ENCODE results near the gene SSBP2. TPM values are rescaled to one million over a fixed set of nuclear protein-coding genes. Genes with fewer than 3 reads are reported as not detected.
"Not testable (repeated sequence)": the region's sequence is repeated elsewhere in the genome, so short reads cannot be mapped to it uniquely, and the experiment has no call there.

Gene SSBP2
- total RNA-seq, 1 donor from 2014 or later: 42.5 TPM

DNA sequence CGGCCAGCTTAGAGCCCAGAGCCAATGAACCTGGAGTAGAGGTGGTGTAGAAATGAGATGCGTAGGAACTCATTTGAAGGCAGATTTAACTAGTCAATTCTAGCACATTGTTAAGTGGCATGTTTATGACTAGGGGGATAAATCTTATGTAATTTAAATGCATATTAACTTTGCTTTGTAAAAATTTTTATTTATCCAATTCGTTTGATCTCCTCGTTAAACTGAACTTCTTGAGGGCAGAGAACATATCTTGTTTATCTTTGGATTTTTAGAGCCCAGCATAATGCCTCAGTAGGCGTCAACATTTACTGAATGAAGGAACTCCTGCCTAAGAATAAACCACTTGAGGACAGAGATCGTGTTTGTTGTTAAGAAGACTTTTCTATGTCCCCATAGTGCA, 315.9 kb downstream of the SSBP2 start:
- no peak for DNase-seq (ENCODE audit: low read depth)

DNA sequence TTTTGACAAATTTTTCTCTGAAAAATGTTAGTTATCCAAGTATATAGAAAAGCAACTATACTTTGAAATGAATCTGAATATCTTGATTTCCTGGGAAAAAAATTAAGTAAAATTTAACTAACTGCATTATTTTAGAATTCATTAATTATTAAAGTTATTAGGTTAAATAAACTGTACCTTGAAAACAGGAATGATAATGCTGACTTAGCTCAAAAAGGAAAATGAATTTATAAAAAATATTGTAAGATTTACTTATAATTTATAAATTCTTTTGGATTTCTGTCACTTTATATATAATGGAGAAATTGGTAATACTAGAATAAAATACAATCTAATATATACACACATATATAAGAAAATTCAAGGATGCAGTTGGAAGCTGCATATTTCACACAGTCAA, 320.9 kb downstream of the SSBP2 start:
- DNase-seq (ENCODE audit: low read depth): no peak

DNA sequence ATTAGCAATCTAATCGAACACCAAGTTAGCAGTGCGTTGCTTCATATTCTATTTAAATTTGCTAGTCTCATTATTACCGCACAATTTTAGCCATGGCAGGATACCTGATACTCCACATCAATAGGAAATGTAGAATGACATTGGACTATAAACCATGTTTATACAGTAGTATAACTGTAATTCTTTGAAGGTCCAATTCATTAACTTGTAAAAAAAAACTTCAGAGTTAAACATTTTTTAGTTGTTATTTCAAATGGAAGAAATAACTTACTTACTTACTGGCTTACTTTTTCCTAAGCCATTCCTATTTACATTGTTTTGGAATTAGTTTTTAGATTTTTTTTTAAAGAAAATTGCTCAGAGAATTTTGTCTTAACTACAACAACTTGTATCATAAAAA, 321.5 kb downstream of the SSBP2 start:
- DNase-seq (ENCODE audit: low read depth): no peak

DNA sequence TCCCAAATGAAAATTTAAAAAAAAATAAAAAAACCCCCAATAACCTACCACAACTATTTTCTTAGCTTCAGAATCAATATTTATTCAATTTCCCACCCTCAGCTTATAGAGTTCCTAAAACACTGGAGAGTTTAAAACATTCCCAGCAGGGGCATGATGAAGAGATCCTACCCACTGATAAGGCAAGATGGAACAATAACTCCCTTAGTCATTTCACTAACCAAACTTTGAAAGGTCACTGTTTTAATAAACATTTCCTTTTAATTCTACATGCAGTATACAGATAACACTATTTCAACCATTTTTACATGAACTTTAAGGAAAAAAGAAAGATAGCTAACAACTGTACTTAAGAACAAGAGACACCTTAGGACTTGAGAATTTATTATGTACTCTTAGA, 322.0 kb downstream of the SSBP2 start:
- no peak for DNase-seq (ENCODE audit: low read depth)

DNA sequence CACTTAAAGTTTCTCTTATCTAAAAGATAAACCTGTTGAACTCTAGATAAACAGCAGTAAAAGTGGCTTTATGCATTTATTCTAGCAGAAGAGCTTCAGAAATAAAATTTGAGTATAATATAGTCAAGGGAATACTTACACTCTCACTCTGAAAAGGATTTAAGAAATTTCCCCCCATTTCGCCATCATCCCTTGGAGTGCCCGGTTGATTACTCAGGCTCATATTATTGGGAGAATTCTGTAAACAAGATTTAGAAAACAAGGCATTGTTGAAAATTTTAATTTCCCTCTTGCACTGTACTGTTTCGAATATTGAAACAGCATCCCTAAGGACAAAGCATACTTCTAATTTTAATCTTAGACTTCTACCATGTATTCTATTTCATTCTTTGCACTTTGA, 322.5 kb downstream of the SSBP2 start:
- DNase-seq (ENCODE audit: low read depth): no peak

DNA sequence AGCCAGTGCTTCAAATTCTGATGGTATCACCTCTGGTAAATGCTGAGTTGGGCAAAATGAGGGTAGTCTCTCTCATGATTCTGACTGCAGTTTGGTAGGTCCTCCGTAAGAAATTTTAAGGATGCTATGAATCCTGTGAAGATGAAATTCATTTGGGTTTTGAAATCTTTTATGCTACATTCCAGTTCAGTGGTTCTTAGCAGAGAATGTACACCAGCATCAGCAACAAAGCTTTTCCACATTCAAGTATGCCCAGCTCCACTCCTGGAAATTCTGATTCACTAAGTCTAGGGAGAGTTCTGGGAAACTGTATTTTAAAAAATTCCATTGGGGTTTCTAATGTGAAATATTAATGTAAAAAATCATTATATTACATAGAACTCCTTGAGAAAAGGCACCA, 323.3 kb downstream of the SSBP2 start:
- no peak for DNase-seq (ENCODE audit: low read depth)

DNA sequence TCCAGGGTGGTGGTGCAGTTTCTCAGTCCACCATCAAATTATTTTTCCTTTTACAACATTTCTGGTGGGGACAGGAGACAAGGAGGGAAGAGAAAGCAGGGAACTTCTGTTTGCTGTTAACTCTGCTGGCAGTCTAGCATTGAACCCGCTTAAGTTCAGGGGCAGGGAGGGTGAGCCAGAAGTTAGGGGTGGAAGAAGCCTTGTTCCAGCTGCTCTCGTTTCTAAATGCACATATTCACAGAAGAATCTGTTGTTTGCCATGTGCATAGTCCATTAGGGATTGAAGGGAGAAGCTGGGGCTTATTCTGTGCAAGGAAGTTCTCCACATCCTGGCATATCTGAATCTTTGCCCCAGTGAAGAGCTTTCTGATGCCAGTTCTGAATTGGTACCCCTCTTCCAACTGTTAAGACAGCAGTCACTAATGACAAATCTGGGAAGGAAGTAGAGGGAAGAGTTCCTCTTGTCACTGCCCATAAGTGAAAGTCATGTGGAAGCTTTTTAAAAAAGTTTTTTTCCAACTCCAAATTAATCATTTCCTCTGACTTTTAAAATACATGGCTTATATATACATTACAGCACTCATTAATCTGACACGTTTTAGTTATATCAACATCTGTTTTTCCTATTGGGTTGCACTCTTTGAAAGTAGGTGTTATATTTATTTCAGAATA, 324.4 kb downstream of the SSBP2 start:
- no peak for DNase-seq (ENCODE audit: low read depth)

- peak; percentile 55 for DNase-seq (ENCODE audit: low read depth)
These were observed 325.3 kb downstream of the SSBP2 start for GRCh38 chr5:81425569-81425968.

GRCh38 chr5:81424728-81425127, 326.2 kb downstream of the SSBP2 start:
- no peak for DNase-seq (ENCODE audit: low read depth)

GRCh38 chr5:81422671-81423070, 328.2 kb downstream of the SSBP2 start:
- DNase-seq (ENCODE audit: low read depth): peak; percentile 22

- peak; percentile 87 for DNase-seq (ENCODE audit: low read depth)
These were observed 330.7 kb downstream of the SSBP2 start for GRCh38 chr5:81420039-81420667.

GRCh38 chr5:81418606-81419005, 332.3 kb downstream of the SSBP2 start:
- no peak for DNase-seq (ENCODE audit: low read depth)

GRCh38 chr5:81417052-81417451, 333.8 kb downstream of the SSBP2 start:
- no peak for DNase-seq (ENCODE audit: low read depth)

DNA sequence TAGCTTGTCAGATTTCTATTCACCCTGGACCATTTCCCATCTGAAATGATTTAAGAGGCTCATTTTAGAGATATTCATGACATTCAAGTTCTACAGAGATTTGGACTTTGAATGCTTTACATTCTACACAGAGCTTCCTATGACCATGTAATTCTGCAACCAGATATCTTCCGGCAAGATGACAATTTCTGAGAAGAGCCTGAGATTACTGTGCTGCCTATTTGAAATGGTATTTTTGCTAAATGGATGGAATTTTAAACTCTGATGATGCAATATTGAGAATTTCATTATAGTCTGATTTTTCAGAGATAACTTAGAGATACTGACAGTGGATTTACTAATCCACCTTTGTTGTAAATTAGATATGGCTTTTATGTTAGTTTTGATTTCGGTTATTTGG, 341.0 kb downstream of the SSBP2 start:
- DNase-seq (ENCODE audit: low read depth): no peak

- no peak for DNase-seq (ENCODE audit: low read depth)
These were observed 341.5 kb downstream of the SSBP2 start for GRCh38 chr5:81409361-81409760.

- peak; percentile 8 for DNase-seq (ENCODE audit: low read depth)
These were observed 342.4 kb downstream of the SSBP2 start for GRCh38 chr5:81408496-81408895.

DNA sequence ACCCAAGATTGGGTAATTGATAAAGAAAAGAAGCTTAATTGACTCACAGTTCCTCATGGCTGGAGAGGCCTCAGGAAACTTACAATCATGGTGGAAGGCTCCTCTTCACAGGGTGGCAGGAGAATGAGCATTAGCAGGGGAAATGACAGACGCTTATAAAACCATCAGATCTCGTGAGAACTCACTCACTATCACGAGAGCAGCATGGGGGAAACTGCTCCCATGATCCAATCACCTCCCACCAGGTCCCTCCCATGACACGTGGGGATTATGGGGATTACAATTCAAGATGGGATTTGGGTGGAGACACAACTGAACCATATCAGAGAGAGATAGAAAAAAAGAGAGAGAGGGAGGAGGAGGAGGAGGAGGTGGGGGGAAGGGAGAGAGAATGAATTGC, 343.1 kb downstream of the SSBP2 start:
- DNase-seq (ENCODE audit: low read depth): not testable (repeated sequence)

DNA sequence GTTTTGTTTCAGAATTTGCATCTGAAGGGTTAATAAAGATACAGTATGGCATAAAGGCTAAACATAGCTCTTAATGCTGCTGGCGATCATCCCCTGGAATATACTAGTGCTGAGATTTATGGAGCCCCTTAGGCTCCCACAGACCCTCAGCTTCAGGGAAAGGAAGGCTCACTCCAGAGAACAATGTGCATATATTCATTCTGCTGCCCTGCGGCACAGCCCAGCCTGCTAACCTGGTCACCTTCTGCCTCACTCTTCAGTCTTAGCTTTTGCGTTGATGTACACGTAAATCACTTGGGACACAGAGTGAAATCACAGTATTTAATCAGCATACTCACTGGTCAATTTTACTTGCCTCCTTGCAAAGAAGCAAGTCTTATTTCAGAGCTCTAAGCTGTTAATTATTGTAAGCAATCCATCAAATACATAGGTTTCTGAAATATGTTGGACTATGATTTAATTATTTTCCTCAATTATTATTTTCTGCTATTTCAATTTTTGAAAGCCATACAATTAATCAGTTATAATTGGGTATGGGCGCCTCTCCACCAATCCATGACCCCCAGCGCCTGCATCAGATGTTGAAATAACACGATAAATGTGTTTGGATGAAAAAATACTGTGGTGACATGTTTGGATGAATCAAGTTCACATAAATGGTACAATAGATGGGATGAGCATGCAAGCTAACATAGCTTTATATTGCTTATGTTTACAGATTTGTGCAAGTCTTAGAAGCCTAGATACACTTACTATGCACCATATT, 345.6 kb downstream of the SSBP2 start:
- DNase-seq (ENCODE audit: low read depth): no peak

GRCh38 chr5:81402192-81402930, 348.5 kb downstream of the SSBP2 start:
- DNase-seq (ENCODE audit: low read depth): no peak

DNA sequence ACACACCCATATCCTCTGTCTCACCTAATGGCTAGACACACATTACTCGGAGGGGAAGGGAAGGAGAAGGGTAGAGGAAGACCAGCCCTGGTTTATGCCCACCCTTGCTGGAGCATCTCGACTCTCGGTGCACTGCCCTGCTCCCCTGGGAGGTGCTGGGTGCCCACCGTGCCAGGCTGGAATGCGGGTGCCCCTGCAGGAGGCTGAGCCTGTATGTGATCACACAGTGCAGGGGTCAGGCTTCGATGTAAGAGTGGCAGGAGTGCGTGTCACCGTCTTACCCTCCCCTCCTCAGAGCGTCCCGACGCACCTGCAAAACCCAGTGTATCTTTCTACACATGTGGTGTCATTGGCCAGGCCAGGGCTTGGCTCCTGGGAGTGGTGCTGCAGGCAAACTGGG, 349.6 kb downstream of the SSBP2 start:
- no peak for DNase-seq (ENCODE audit: low read depth)

GRCh38 chr5:81400375-81400774, 350.5 kb downstream of the SSBP2 start:
- no peak for DNase-seq (ENCODE audit: low read depth)

DNA sequence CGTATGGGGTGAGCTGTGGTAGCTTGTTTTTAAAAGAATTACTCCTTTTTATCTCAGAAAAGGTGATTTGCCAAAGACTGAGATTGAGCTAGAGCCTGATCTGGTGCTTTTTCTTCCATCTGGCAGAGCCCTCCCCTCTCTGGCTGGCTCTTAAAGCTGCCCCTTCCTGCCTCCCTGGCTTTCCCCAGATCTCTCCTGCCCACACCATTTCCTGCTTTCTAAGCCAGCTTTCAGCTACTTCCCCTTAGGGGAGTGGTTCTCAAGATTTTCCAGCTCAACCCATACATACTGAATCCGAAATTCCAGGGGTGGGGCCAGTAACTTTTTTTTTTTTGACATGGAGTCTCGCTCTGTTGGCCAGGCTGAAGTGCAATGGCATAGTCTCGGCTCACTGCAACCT, 352.2 kb downstream of the SSBP2 start:
- DNase-seq (ENCODE audit: low read depth): no peak
